Dermis microvascular lymphatic vessel endothelial cell (primary cell): Measurements from ENCODE around the gene NBAS. TPM values are rescaled to one million over a fixed set of nuclear protein-coding genes. Genes with fewer than 3 reads are reported as not detected.

Experiments used
- DNase-seq, 2 donors: peaks; one replicate each; pipeline versions ENCODE4 v3.0.0 to v3.0.0-alpha.2; 2010; ENCODE audit warnings: low read depth in 2 of 2
- total RNA-seq: library from RNA; depleted of rRNA; stranded (reverse); fragments of >200 nt; gene quantifications from 2 replicates; pipeline ENCODE4 v1.2.1, GENCODE V29; 2014

The NBAS gene
- total RNA-seq, 1 donor from 2014 or later, result 69.8 TPM

- no peak for DNase-seq
Observed at GRCh38 chr2:15141211-15141610, 419.9 kb downstream of the NBAS start.

DNA sequence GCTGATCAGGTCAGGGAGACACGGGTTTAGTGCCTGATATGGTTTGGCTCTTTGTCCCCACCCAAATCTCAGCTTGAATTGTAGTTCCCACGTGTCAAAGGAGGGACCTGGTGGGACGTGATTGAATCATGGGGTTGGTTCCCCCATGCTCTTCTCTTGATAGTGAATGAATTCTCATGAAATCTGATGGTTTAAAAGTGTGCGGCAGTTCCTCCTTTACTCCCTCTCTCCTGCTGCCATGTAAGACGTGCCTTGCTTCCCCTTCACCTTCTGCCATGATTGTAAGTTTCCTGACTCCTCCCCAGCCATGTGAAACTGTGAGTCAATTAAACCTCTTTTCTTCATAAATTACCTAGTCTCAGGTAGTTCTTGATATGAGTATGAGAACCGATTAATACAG, 424.5 kb downstream of the NBAS start:
- DNase-seq, result no peak

GRCh38 chr2:15134957-15135356, 426.2 kb downstream of the NBAS start:
- DNase-seq, result no peak

- DNase-seq, result no peak
Observed at GRCh38 chr2:15133461-15133860, 427.7 kb downstream of the NBAS start.

DNA sequence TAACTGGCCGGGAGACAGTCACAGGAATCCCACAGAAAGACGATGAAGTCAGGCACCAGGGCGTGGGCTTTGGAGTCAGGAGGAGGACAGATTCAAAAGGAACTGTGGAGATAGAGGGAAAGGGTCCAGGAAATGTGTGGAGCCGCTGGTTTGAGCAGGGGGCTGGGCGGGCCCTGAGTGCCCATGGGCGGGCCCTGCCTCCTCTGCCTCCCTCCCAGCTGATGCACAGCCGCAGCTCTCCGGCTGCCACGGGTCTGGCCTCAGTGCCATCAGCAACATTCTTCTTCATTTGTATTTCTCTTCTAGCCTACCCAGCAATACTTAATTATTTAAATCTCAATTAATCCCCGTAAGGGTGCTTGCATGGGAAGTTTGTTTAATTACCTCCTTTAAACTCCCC, 432.3 kb downstream of the NBAS start:
- no peak for DNase-seq

- no peak for DNase-seq
Observed at GRCh38 chr2:15127876-15128275, 433.3 kb downstream of the NBAS start.

DNA sequence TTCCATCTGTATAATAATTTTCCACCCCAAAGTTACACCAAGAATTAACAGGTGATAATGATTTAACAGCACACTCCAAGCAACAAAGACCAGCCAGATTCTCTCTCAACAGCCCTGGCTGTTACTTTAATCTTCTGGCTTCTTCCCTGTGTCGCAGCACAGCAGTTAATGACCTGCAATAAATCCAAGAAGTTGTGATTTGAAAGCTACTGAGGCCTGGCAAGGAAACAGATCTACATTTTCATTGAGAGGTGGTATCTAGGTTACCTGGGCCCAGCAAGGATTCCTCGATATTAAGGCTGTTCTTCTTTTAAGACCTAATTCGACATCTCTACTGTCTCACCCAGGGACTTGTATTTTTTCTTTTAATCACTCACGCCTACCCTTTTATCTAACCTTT, 433.8 kb downstream of the NBAS start:
- no peak for DNase-seq

- DNase-seq, result no peak
Observed at GRCh38 chr2:15126373-15126772, 434.8 kb downstream of the NBAS start.

GRCh38 chr2:15122915-15123314, 438.2 kb downstream of the NBAS start:
- DNase-seq, result no peak

- DNase-seq, result no peak
Observed at GRCh38 chr2:15120631-15121030, 440.5 kb downstream of the NBAS start.

GRCh38 chr2:15119722-15120175, 441.4 kb downstream of the NBAS start:
- no peak for DNase-seq

- DNase-seq, result no peak
Observed at GRCh38 chr2:15117409-15118050, 443.6 kb downstream of the NBAS start.

Other genes with a start within 250 kb of the NBAS start
- gene DDX1, start 30.5 kb upstream of the NBAS start, total RNA-seq, result 62.0 and 67.5 TPM in 2 replicates